DOHH2 (cell line): ENCODE results near the gene SMIM38.

Experiments
- H3F3A ChIP-seq: fragments of 200-600 bp; sonication (generic), shearing (Covaris generic); 2 replicates; pipeline ENCODE4 v1.6.0; 2016; ENCODE audit warnings: antibody characterized with exemption, mild to moderate bottlenecking; ENCODE audit not compliant: control insufficient read depth, insufficient read depth
- H3K27ac ChIP-seq: fragments of 200-600 bp; sonication (generic); 2 replicates; pipeline ENCODE4 v1.5.1; 2014; ENCODE audit warnings: low read depth, mild to moderate bottlenecking, low read length, moderate library complexity
- H3K27me3 ChIP-seq: fragments of 200-600 bp; sonication (generic); 2 replicates; pipeline ENCODE4 v1.6.1; 2014; ENCODE audit warnings: mild to moderate bottlenecking, low read length, mixed read lengths; ENCODE audit not compliant: control insufficient read depth
- H3K36me3 ChIP-seq: fragments of 200-600 bp; sonication (generic); 2 replicates; pipeline ENCODE4 v1.6.1; 2014; ENCODE audit warnings: mild to moderate bottlenecking, low read length, moderate library complexity, mixed read lengths; ENCODE audit not compliant: control insufficient read depth
- H3K4me1 ChIP-seq: fragments of 200-600 bp; sonication (generic); 2 replicates; pipeline ENCODE4 v1.6.1; 2014; ENCODE audit warnings: mild to moderate bottlenecking, low read length, mixed read lengths; ENCODE audit not compliant: control insufficient read depth
- H3K4me2 ChIP-seq: fragments of 200-600 bp; sonication (generic); 2 replicates; pipeline ENCODE4 v1.6.0; 2014; ENCODE audit warnings: mild to moderate bottlenecking, low read length, moderate library complexity
- H3K4me3 ChIP-seq: fragments of 200-600 bp; sonication (generic); 2 replicates; pipeline ENCODE4 v1.5.1; 2014; ENCODE audit warnings: mild to moderate bottlenecking, low read length, mixed read lengths
- H3K79me2 ChIP-seq: fragments of 200-600 bp; sonication (generic); 2 replicates; pipeline ENCODE4 v1.6.1; 2014; ENCODE audit warnings: mild to moderate bottlenecking, low read length, mixed read lengths; ENCODE audit not compliant: control insufficient read depth
- H3K9me2 ChIP-seq: fragments of 200-600 bp; sonication (generic); replicated peaks from 2 replicates; pipeline ENCODE4 v1.6.1; 2014; ENCODE audit warnings: mild to moderate bottlenecking, low read length, mixed read lengths; ENCODE audit not compliant: control insufficient read depth
- H3K9me3 ChIP-seq: fragments of 200-600 bp; sonication (generic); 2 replicates; pipeline ENCODE4 v1.6.1; 2014; ENCODE audit warnings: antibody characterized with exemption, low read length, mixed read lengths; ENCODE audit not compliant: control insufficient read depth, insufficient read depth
- H4K20me1 ChIP-seq: fragments of 200-600 bp; sonication (generic); 2 replicates; pipeline ENCODE4 v1.6.0; 2014; ENCODE audit warnings: low read depth, mild to moderate bottlenecking, antibody characterized with exemption, low read length, moderate library complexity; ENCODE audit not compliant: control insufficient read depth, insufficient read depth
- CTCF ChIP-seq: fragments of 200-600 bp; sonication (generic); IDR thresholded peaks from one replicate; pipeline ENCODE4 v1.5.1; 2014; ENCODE audit warnings: antibody characterized with exemption, mild to moderate bottlenecking, low read depth, low read length; ENCODE audit not compliant: poor library complexity, severe bottlenecking
- EZH2phosphoT487 ChIP-seq: fragments of 200-600 bp; sonication (generic); IDR thresholded peaks from 2 replicates; pipeline ENCODE4 v1.6.1; 2017; ENCODE audit warnings: borderline replicate concordance, mild to moderate bottlenecking, antibody characterized with exemption, low read length, moderate library complexity, mixed read lengths

The SMIM38 gene

GRCh38 chr11:69160296-69161116 is 4.8 kb downstream of the SMIM38 start:
- peaks cover 1% of the 10 kb centered on the region; the same call in 1 of the 2 replicates for H3K27me3 ChIP-seq
- no peak overlapping the region for H3K4me2 ChIP-seq
- H3F3A ChIP-seq, result no peaks in the 10 kb centered on the region
- H4K20me1 ChIP-seq, result no peaks in the 10 kb centered on the region
- no peaks in the 10 kb centered on the region for H3K9me2 ChIP-seq
- no peak overlapping the region for H3K4me3 ChIP-seq
- TF ChIP-seq CTCF (no peak), EZH2phosphoT487 (no peak)
- H3K9me3 ChIP-seq, result no peaks in the 10 kb centered on the region
- no peak overlapping the region for H3K27ac ChIP-seq
- H3K36me3 ChIP-seq, result no peaks in the 10 kb centered on the region
- no peaks in the 10 kb centered on the region for H3K79me2 ChIP-seq
- H3K4me1 ChIP-seq, result no peaks in the 10 kb centered on the region

- TF ChIP-seq CTCF (no peak), EZH2phosphoT487 (no peak)
- Histone ChIP-seq H3K27ac (no peak overlapping the region), H3K4me1 (no peaks in the 10 kb centered on the region), H3K9me2 (no peaks in the 10 kb centered on the region), H3F3A (no peaks in the 10 kb centered on the region), H3K27me3 (peaks cover 7% of the 10 kb centered on the region), H3K9me3 (no peaks in the 10 kb centered on the region), H3K36me3 (no peaks in the 10 kb centered on the region), H4K20me1 (no peaks in the 10 kb centered on the region), H3K4me3 (no peak overlapping the region), H3K79me2 (no peaks in the 10 kb centered on the region), H3K4me2 (no peak overlapping the region)
Observed at GRCh38 chr11:69161117-69161407, 5.3 kb downstream of the SMIM38 start.

GRCh38 chr11:69162505-69162904 is 6.8 kb downstream of the SMIM38 start:
- H3K27me3 ChIP-seq, result peaks cover 11% of the 10 kb centered on the region
- no peaks in the 10 kb centered on the region for H4K20me1 ChIP-seq
- no peak overlapping the region for H3K4me3 ChIP-seq
- no peak for TF ChIP-seq CTCF
- no peak overlapping the region for H3K4me2 ChIP-seq
- no peaks in the 10 kb centered on the region for H3K36me3 ChIP-seq
- H3K4me1 ChIP-seq, result no peaks in the 10 kb centered on the region
- no peaks in the 10 kb centered on the region for H3K79me2 ChIP-seq
- H3K9me2 ChIP-seq, result no peaks in the 10 kb centered on the region
- no peaks in the 10 kb centered on the region for H3K9me3 ChIP-seq
- no peak overlapping the region for H3K27ac ChIP-seq
- no peaks in the 10 kb centered on the region for H3F3A ChIP-seq
